ENCODE data around the gene TMEM41A.

Gene TMEM41A

GRCh38 chr3:185498503-185499396 is at the start of gene TMEM41A:
Gene TMEM41A, minus strand, starts transcription at chr3:185499035. Its CDS starts 74 bp downstream, at chr3:185498961.
- peak; percentile 61 for DNase-seq (ENCODE audit: low read depth, low spot score)
- peak within 1 kb of the TSS; percentile 80 for H3K27ac ChIP-seq

GRCh38 chr3:185540695-185541094 is 41.9 kb upstream of the TMEM41A start:
- DNase-seq (ENCODE audit: low read depth, low spot score) = no peak
- H3K27ac ChIP-seq = no peak overlapping the region

GRCh38 chr3:185539934-185540333 is 41.1 kb upstream of the TMEM41A start:
- DNase-seq (ENCODE audit: low read depth, low spot score) = no peak
- H3K27ac ChIP-seq = no peak overlapping the region

- peak; percentile 99 for DNase-seq (ENCODE audit: low read depth, low spot score)
Observed at GRCh38 chr3:185537369-185537970, 38.6 kb upstream of the TMEM41A start.

GRCh38 chr3:185534511-185534910 is 35.7 kb upstream of the TMEM41A start:
- no peak for DNase-seq (ENCODE audit: low read depth, low spot score)
- no peak overlapping the region for H3K27ac ChIP-seq

More at GRCh38 chr3:185537369-185537970, 38.6 kb upstream of the TMEM41A start:
- H3K27ac ChIP-seq = peak overlapping the region; percentile 93

- DNase-seq (ENCODE audit: low read depth, low spot score) = no peak
- no peak overlapping the region for H3K27ac ChIP-seq
Observed at GRCh38 chr3:185532901-185533300, 34.1 kb upstream of the TMEM41A start.

GRCh38 chr3:185530856-185531255 is 32.0 kb upstream of the TMEM41A start:
- no peak overlapping the region for H3K27ac ChIP-seq
- DNase-seq (ENCODE audit: low read depth, low spot score) = no peak

- no peak for DNase-seq (ENCODE audit: low read depth, low spot score)
- no peak overlapping the region for H3K27ac ChIP-seq
Observed at GRCh38 chr3:185528532-185528931, 29.7 kb upstream of the TMEM41A start.

- no peak for DNase-seq (ENCODE audit: low read depth, low spot score)
- no peak overlapping the region for H3K27ac ChIP-seq
Observed at GRCh38 chr3:185527364-185527763, 28.5 kb upstream of the TMEM41A start.

- no peak overlapping the region for H3K27ac ChIP-seq
- DNase-seq (ENCODE audit: low read depth, low spot score) = no peak
Observed at GRCh38 chr3:185526349-185526951, 27.6 kb upstream of the TMEM41A start.

- DNase-seq (ENCODE audit: low read depth, low spot score) = no peak
- no peak overlapping the region for H3K27ac ChIP-seq
Observed at GRCh38 chr3:185521349-185522138, 22.7 kb upstream of the TMEM41A start.

- no peak overlapping the region for H3K27ac ChIP-seq
- DNase-seq (ENCODE audit: low read depth, low spot score) = no peak
Observed at GRCh38 chr3:185519021-185519420, 20.2 kb upstream of the TMEM41A start.

- no peak for DNase-seq (ENCODE audit: low read depth, low spot score)
- no peak overlapping the region for H3K27ac ChIP-seq
Observed at GRCh38 chr3:185517387-185518130, 18.7 kb upstream of the TMEM41A start.

GRCh38 chr3:185511711-185512110 is 12.9 kb upstream of the TMEM41A start:
- DNase-seq (ENCODE audit: low read depth, low spot score) = no peak
- no peak overlapping the region for H3K27ac ChIP-seq

- no peak overlapping the region for H3K27ac ChIP-seq
Observed at GRCh38 chr3:185508335-185508991, 9.6 kb upstream of the TMEM41A start.

GRCh38 chr3:185507883-185508282 is 9.0 kb upstream of the TMEM41A start:
- DNase-seq (ENCODE audit: low read depth, low spot score) = no peak
- no peak overlapping the region for H3K27ac ChIP-seq

More at GRCh38 chr3:185508335-185508991, 9.6 kb upstream of the TMEM41A start:
- DNase-seq (ENCODE audit: low read depth, low spot score) = no peak

GRCh38 chr3:185504636-185505035 is 5.8 kb upstream of the TMEM41A start:
- DNase-seq (ENCODE audit: low read depth, low spot score) = no peak
- peak overlapping the region; percentile 33 for H3K27ac ChIP-seq

- no peak for DNase-seq (ENCODE audit: low read depth, low spot score)
- peak overlapping the region; percentile 33 for H3K27ac ChIP-seq
Observed at GRCh38 chr3:185503521-185503920, 4.7 kb upstream of the TMEM41A start.

GRCh38 chr3:185502987-185503386 is 4.2 kb upstream of the TMEM41A start:
- DNase-seq (ENCODE audit: low read depth, low spot score) = no peak

More at GRCh38 chr3:185502987-185503386, 4.2 kb upstream of the TMEM41A start:
- H3K27ac ChIP-seq = peak overlapping the region; percentile 33

Data from epithelial cell of prostate (primary cell).